K562 (cell line): ENCODE results near the gene ADAMTSL3. TPM values are rescaled to one million over a fixed set of nuclear protein-coding genes. Genes with fewer than 3 reads are reported as not detected.

ENCODE experiments used
- ATAC-seq: fragments of 200-7000 bp; cut with Tn5 transposase; 3 replicates; pipeline ENCODE4 v1.9.1; 2020; ENCODE audit warnings: moderate library complexity
- BruUV-seq: library from RNA; stranded (reverse); fragments of 400-500 nt; replicated peaks from 2 replicates; lab custom pipeline; 2021; lab: Mats Ljungman, UMichigan
- CTCF ChIA-PET: fragments of 300-600 bp; formaldehyde crosslinking; extraction: SDS; loops from one replicate; lab custom pipeline; 2021; ENCODE audit warnings: low intra/inter-chr PET ratio; lab: Yijun Ruan, JAX
- POLR2A ChIA-PET: fragments of 300-600, 350-650 bp; sonication (Branson Sonifier 250); formaldehyde crosslinking; extraction: SDS; loops from one replicate; lab custom pipeline; 2021; ENCODE audit warnings: antibody characterized with exemption, inconsistent platforms; lab: Yijun Ruan, JAX
- DNase-seq, 4 experiments: peaks; one replicate each; pipeline versions ENCODE4 v3.0.0 to v3.0.0-alpha.2; 2011 to 2018; ENCODE audit warnings: low spot score in 3 of 4, mixed read lengths in 3 of 4; ENCODE audit errors: extremely low read depth in 1 of 4
- FAIRE-seq: peaks from 2 replicates; lab custom pipeline; 2011; peaks lifted over from hg19 to GRCh38; lab: Jason Lieb, UNC
- H2AFZ ChIP-seq: 2 replicates; pipeline ENCODE4 v1.6.0; 2011; ENCODE audit warnings: low read depth, low read length, control low read depth, inconsistent platforms
- H3K27ac ChIP-seq: fragments of 200-600 bp; 3 replicates; pipeline ENCODE4 v1.8.0; 2011; ENCODE audit warnings: low read depth, mild to moderate bottlenecking, control low read depth, inconsistent platforms, low read length, moderate library complexity, mixed read lengths; ENCODE audit errors: extremely low read depth
- H3K27me3 ChIP-seq, 2 experiments: fragments of 300-600 bp in 1 of 2; 2 replicates in 1 of 2; 3 replicates in 1 of 2; pipeline versions ENCODE4 v1.6.0 to v1.8.0; 2011; ENCODE audit warnings: inconsistent platforms in 2 of 2, low read length in 2 of 2, mild to moderate bottlenecking in 1 of 2, mixed read lengths in 1 of 2, moderate library complexity in 1 of 2; ENCODE audit not compliant: control insufficient read depth in 2 of 2, insufficient read depth in 2 of 2
- H3K36me3 ChIP-seq: fragments of 300-600 bp; 3 replicates; pipeline ENCODE4 v1.8.0; 2011; ENCODE audit warnings: mild to moderate bottlenecking, low read length, inconsistent platforms; ENCODE audit not compliant: control insufficient read depth, insufficient read depth
- H3K4me1 ChIP-seq, 2 experiments: fragments of 200-600 bp in 1 of 2; replicated peaks in 1 of 2; 2 replicates in 1 of 2; 3 replicates in 1 of 2; pipeline versions ENCODE4 v1.5.1 to v1.8.0; 2011; ENCODE audit warnings: inconsistent platforms in 2 of 2, low read length in 2 of 2, mild to moderate bottlenecking in 1 of 2, mixed read lengths in 1 of 2, moderate library complexity in 1 of 2; ENCODE audit not compliant: control insufficient read depth in 2 of 2, insufficient read depth in 2 of 2
- H3K4me2 ChIP-seq: 2 replicates; pipeline ENCODE4 v1.6.1; 2011; ENCODE audit warnings: low read length, control low read depth, inconsistent platforms, mixed read lengths; ENCODE audit not compliant: insufficient read depth
- H3K4me3 ChIP-seq: fragments of 200-600 bp; sonication (generic), shearing (Covaris generic); 2 replicates; pipeline ENCODE4 v1.5.1; 2016; ENCODE audit warnings: control low read depth, inconsistent platforms
- H3K79me2 ChIP-seq: fragments of 200-600 bp; 3 replicates; pipeline ENCODE4 v1.8.0; 2011; ENCODE audit warnings: low read length, inconsistent platforms; ENCODE audit not compliant: control insufficient read depth, insufficient read depth
- H3K9ac ChIP-seq, 2 experiments: 2 replicates each; pipeline versions ENCODE4 v1.6.0 to v1.6.1; 2011; ENCODE audit warnings: low read depth in 2 of 2, low read length in 2 of 2, control low read depth in 1 of 2, inconsistent platforms in 1 of 2, mild to moderate bottlenecking in 1 of 2, mixed read lengths in 1 of 2; ENCODE audit not compliant: insufficient read depth in 1 of 2
- H3K9me1 ChIP-seq: one replicate; pipeline ENCODE4 v1.6.0; 2011; ENCODE audit warnings: inconsistent platforms, mild to moderate bottlenecking, low read length, moderate library complexity; ENCODE audit not compliant: control insufficient read depth, insufficient read depth
- H3K9me3 ChIP-seq: replicated peaks from 2 replicates; pipeline ENCODE4 v1.5.1; 2011; ENCODE audit warnings: low read depth, low read length, inconsistent platforms; ENCODE audit not compliant: control insufficient read depth, insufficient read depth
- H4K20me1 ChIP-seq: replicated peaks from 2 replicates; pipeline ENCODE4 v1.6.1; 2011; ENCODE audit warnings: low read length, inconsistent platforms, mixed read lengths; ENCODE audit not compliant: control insufficient read depth, insufficient read depth
- DEAF1 ChIP-seq: fragments of 450-650 bp; formaldehyde crosslinking; IDR thresholded peaks from 2 replicates; pipeline ENCODE4 v1.4.0; 2020; ENCODE audit warnings: mild to moderate bottlenecking, moderate library complexity
- RNF219 ChIP-seq: fragments of 250-450 bp; sonication (Bioruptor Pico); IDR thresholded peaks from 2 replicates; pipeline ENCODE4 v1.5.0; 2022; ENCODE audit warnings: mild to moderate bottlenecking
- TAF9B ChIP-seq: fragments of 450-650 bp; IDR thresholded peaks from 2 replicates; pipeline ENCODE4 v1.6.1; 2018; ENCODE audit warnings: mild to moderate bottlenecking; ENCODE audit not compliant: partially characterized antibody
- TGIF2 ChIP-seq: sonication (generic); formaldehyde crosslinking; IDR thresholded peaks from 2 replicates; pipeline ENCODE4 v1.8.1; 2022; ENCODE audit warnings: mild to moderate bottlenecking, missing genetic modification reagents, moderate library complexity
- ZBTB8A ChIP-seq: fragments of 450-650 bp; IDR thresholded peaks from 2 replicates; pipeline ENCODE4 v1.6.1; 2018; ENCODE audit warnings: mild to moderate bottlenecking, moderate library complexity; ENCODE audit not compliant: partially characterized antibody
- WGBS: fragments of 100-300 bp; shearing (Covaris generic); methylation state at CpG from one replicate; pipeline ENCODE4 v1.1.6; 2016; ENCODE audit warnings: low coverage, mixed read lengths; ENCODE audit not compliant: insufficient coverage; ENCODE audit errors: missing lambda C conversion rate; 5-methylcytosine and 5-hydroxymethylcytosine counted together
- in situ Hi-C: fragments of 300-500 bp; cut with MboI; formaldehyde crosslinking; loops from 4 replicates; pipeline ENCODE4 v1.15.0; 2018; ENCODE audit warnings: inconsistent platforms, mixed read lengths
- intact Hi-C: fragments of 100-400 bp; cut with micrococcal nuclease; formaldehyde crosslinking; loops from 2 replicates; pipeline ENCODE4 v1.14.2; 2022
- polyA plus RNA-seq, 8 experiments: library from polyadenylated mRNA; depleted of rRNA in 4 of 8; stranded (reverse) in 5 of 8; unstranded in 3 of 8; fragments of >200 nt; fragmentation: Nextera tagmentation in 2 of 8; fragmentation: Illumina TruSeq in 1 of 8; extraction: Ambion mirVana in 2 of 8; extraction: Trizol in 1 of 8; gene quantifications; 2 replicates each; pipeline versions ENCODE4 v1.2.1 to v1.2.3, GENCODE V29; 2011 to 2014; ENCODE audit warnings: inconsistent platforms in 1 of 8, missing spikeins in 1 of 8
- total RNA-seq, 7 experiments: library from RNA; depleted of rRNA in 6 of 7; stranded (reverse); fragments of >200 nt in 6 of 7; fragmentation: Illumina TruSeq in 2 of 7; extraction: Trizol in 2 of 7; gene quantifications; 2 replicates each; pipeline versions ENCODE4 v1.2.1 to v1.2.3, GENCODE V29; 2011 to 2021; ENCODE audit warnings: low replicate concordance in 1 of 7

Gene ADAMTSL3
- total and polyA plus RNA-seq, 9 of the 15 experiments (the other 6 are each of a cell fraction or from before 2014, with no cell fraction given): 0.01 to 0.18 (median 0.07) TPM; not detected in 3

GRCh38 chr15:83940136-83940535 lies 286.2 kb downstream of the ADAMTSL3 start:
- FAIRE-seq: no peak
- no peaks in the 10 kb centered on the region for H3K9me1 ChIP-seq
- in situ Hi-C loops: no loop called here
- H3K27me3 ChIP-seq: no peaks in the 10 kb centered on the region
- H3K4me2 ChIP-seq: no peak overlapping the region
- H3K36me3 ChIP-seq: no peaks in the 10 kb centered on the region
- BruUV-seq: no TSS peak
- no peak overlapping the region for H2AFZ ChIP-seq
- no peak for ATAC-seq
- intact Hi-C loops: no loop called here
- H3K4me1 ChIP-seq: no peaks in the 10 kb centered on the region
- no peaks in the 10 kb centered on the region for H4K20me1 ChIP-seq
- H3K9ac ChIP-seq: no peak overlapping the region
- WGBS: 0% methylated on average over 4 of the region's 4 CpGs
- DNase-seq: no peak
- H3K9me3 ChIP-seq: no peaks in the 10 kb centered on the region
- ChIA-PET POLR2A (interaction anchor here (1.1 kb wide), 1 partner anchor 9 kb away, joined by 3 read pairs; no protein-coding TSS in a partner anchor), CTCF (no interaction called here)
- no peaks in the 10 kb centered on the region for H3K79me2 ChIP-seq
- no peak overlapping the region for H3K4me3 ChIP-seq
- no peak overlapping the region for H3K27ac ChIP-seq
- TF ChIP-seq DEAF1 (CRISPR knock-in tag): no peak
- TF ChIP-seq TAF9B: no peak
- TF ChIP-seq RNF219 (CRISPR knock-in tag): no peak
- TF ChIP-seq ZBTB8A: no peak
- no peak for TF ChIP-seq TGIF2
